HG03066 (cell line): ENCODE results near the gene PCDH18.

Experiments
- ATAC-seq: cut with Tn5 transposase; IDR thresholded peaks from one replicate; pipeline ENCODE4 v1.9.1; 2021; ENCODE audit warnings: low read depth; ENCODE audit not compliant: unreplicated experiment

The PCDH18 gene

GRCh38 chr4:137474711-137475301 is 57.5 kb downstream of the PCDH18 start:
- ATAC-seq, result no peak

- ATAC-seq, result no peak
These were observed 60.4 kb downstream of the PCDH18 start for GRCh38 chr4:137471895-137472294.

- no peak for ATAC-seq
These were observed 60.8 kb downstream of the PCDH18 start for GRCh38 chr4:137471461-137471860.

GRCh38 chr4:137470806-137471205 is 61.5 kb downstream of the PCDH18 start:
- no peak for ATAC-seq
